Endothelial cell of umbilical vein (primary cell): ENCODE data around the gene SEMA5A.

Experiments used
- CTCF ChIP-seq, 2 donors: IDR thresholded peaks; 1 replicate in 1 of 2; 2 replicates in 1 of 2; pipeline ENCODE4 v1.5.1; 2011; ENCODE audit warnings: low read length in 2 of 2, mild to moderate bottlenecking in 2 of 2, moderate library complexity in 2 of 2, control low read depth in 1 of 2, inconsistent platforms in 1 of 2, low read depth in 1 of 2; ENCODE audit not compliant: insufficient read depth in 1 of 2; ENCODE audit errors: extremely low read depth in 1 of 2
- MAX ChIP-seq: IDR thresholded peaks from 2 replicates; pipeline ENCODE4 v1.6.1; 2011; ENCODE audit not compliant: insufficient read depth, insufficient read length
- POLR2A ChIP-seq: IDR thresholded peaks from 2 replicates; pipeline ENCODE4 v1.6.1; 2012; ENCODE audit warnings: low read depth, mild to moderate bottlenecking, control low read depth, low read length

- TF ChIP-seq CTCF (IDR thresholded peaks at IDR 0.05; ENCODE audit: extremely low read depth in 1 of 2, insufficient read depth in 1 of 2, low read depth in 1 of 2, low read length in 2 of 2) (no peak), MAX (no peak), POLR2A (no peak)
Observed at GRCh38 chr5:9240431-9240830, 305.4 kb downstream of the SEMA5A start.
